ENCODE measurements around the gene ITPRIP. TPM values are rescaled to one million over a fixed set of nuclear protein-coding genes. Genes with fewer than 3 reads are reported as not detected.

The ITPRIP gene
- total and polyA plus RNA-seq, 8 donors = 1.8 to 7.1 (median 2.6) TPM

DNA sequence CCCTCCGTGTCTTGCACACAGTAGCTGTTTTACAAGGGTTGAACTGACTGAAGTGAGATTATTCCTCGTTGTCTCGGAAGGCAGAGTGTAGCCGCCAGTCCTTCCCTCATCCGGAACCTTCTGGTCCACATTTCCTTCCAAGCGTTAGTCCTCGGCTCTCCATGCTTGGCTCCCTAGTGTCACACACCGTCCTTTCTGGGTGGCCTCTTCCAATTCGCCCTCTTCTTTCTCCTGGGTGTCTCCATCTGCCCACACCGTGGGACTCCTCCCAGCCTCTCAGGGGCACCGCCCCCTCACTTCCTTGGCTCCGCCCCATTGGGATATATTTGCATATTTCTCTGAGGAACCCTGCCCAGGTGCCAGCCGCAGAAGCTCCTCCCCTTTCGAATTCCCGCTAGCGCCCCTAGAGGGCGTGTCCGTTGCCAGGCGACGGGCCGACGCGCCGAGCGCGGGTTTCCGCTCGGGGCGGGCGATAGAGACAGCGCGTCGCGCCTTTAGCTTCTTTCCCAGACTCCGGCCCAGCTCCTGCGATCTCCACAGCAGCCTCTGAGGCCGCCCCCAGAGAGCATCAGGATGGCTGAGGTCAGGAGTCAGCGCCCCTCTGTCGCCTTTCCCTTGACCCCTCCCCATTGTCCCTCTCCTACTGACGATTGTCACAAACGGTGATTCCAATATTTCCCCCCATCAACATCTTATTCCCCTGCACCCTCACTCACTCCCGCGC lies 15.2 kb upstream of the ITPRIP start, which contains the start of gene CFAP58:
Gene CFAP58, plus strand, starts transcription at position 509 of the 724 bp plus-strand sequence. Its CDS starts 65 bp downstream, at position 574.
- intact Hi-C loops (cut with DNase I) = no loop called here
- peak within 1 kb of the TSS in 3 of 4 donors; percentile 5 to 46 (median 27) for H3K4me3 ChIP-seq
- H3K9me3 ChIP-seq = no peaks in the 10 kb centered on the region
- ATAC-seq (peak; percentile 94 to 98 (median 94)), DNase-seq (peak; percentile 92 to 98 (median 96)), FAIRE-seq (no peak)
- 3% methylated on average over 43 of the region's 43 CpGs for WGBS, 2 donors
- peaks cover 0 to 12% (median 0%) of the 10 kb centered on the region in 3 donors for H3K4me1 ChIP-seq
- TF ChIP-seq, protein P1, sequence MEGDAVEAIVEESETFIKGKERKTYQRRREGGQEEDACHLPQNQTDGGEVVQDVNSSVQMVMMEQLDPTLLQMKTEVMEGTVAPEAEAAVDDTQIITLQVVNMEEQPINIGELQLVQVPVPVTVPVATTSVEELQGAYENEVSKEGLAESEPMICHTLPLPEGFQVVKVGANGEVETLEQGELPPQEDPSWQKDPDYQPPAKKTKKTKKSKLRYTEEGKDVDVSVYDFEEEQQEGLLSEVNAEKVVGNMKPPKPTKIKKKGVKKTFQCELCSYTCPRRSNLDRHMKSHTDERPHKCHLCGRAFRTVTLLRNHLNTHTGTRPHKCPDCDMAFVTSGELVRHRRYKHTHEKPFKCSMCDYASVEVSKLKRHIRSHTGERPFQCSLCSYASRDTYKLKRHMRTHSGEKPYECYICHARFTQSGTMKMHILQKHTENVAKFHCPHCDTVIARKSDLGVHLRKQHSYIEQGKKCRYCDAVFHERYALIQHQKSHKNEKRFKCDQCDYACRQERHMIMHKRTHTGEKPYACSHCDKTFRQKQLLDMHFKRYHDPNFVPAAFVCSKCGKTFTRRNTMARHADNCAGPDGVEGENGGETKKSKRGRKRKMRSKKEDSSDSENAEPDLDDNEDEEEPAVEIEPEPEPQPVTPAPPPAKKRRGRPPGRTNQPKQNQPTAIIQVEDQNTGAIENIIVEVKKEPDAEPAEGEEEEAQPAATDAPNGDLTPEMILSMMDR (IDR thresholded peaks at IDR 0.05) = peak; percentile 44 to 72 (median 65)
- no peak within 1 kb of the TSS for H3K27ac ChIP-seq
- H3K36me3 ChIP-seq = no peaks in the 10 kb centered on the region
- no peaks in the 10 kb centered on the region for H3K27me3 ChIP-seq

DNA sequence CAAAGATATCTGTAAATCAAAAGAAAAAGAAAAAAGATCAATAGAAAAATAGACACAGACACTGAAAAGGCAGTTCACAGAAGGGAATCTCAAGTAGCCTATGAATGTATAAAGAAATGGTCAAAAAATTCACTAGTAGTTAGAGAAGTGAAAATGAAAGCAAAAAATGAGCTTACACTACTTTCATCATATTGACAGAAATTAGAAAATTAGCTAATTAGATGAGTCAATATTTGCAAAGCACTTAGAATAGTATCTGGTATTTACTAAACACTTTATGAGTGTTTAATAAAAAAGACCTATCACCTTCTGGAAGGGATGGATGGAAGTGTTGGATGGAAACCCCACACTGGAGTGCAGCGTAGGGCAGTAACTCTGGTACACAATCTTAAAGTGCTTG lies 13.7 kb upstream of the ITPRIP start:
- no peak overlapping the region for H3K27ac ChIP-seq
- no peaks in the 10 kb centered on the region for H3K27me3 ChIP-seq
- no peak for ATAC-seq
- H3K4me1 ChIP-seq = peaks cover 0 to 12% (median 0%) of the 10 kb centered on the region in 3 donors
- 81 to 82% methylated on average over 1 of the region's 1 CpG for WGBS, 2 donors
- no peak overlapping the region for H3K4me3 ChIP-seq
- TF ChIP-seq, protein P1 (IDR thresholded peaks at IDR 0.05) = no peak
- DNase-seq = no peak
- intact Hi-C loops (cut with DNase I) = no loop called here
- no peaks in the 10 kb centered on the region for H3K9me3 ChIP-seq
- no peak for FAIRE-seq
- no peaks in the 10 kb centered on the region for H3K36me3 ChIP-seq

DNA sequence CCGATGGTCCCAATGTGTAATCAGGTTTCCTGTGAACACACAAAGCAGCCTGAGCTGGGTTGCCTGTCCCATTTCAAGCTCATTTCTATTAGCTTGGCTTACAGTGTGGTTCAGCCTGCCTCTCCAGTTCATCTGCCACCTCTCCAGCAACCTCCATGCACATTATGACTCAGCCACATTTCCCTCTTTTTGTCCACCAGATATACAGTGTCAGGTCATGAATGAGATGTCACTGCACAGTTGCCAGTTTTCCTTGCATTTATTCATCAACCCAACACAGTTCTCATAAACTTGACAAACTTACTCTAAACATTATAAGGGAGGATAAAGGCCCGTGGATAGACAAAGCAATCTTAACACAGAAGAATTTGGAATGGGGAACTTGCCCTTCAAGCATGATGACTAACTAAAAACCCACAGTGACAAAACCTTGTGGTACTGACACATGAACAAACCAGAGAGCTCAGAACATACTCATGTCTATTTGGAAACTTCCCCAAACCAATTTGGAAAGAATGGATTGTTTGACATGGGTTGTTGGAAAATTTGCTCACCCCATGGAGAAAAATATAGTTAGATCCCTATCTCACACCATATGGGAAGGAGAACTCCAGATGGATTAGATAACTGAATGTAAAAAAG lies 12.9 kb upstream of the ITPRIP start:
- H3K27ac ChIP-seq = peak overlapping the region in 1 of 4 donors; percentile 10
- 41 to 51% methylated on average over 2 of the region's 2 CpGs for WGBS, 2 donors

DNA sequence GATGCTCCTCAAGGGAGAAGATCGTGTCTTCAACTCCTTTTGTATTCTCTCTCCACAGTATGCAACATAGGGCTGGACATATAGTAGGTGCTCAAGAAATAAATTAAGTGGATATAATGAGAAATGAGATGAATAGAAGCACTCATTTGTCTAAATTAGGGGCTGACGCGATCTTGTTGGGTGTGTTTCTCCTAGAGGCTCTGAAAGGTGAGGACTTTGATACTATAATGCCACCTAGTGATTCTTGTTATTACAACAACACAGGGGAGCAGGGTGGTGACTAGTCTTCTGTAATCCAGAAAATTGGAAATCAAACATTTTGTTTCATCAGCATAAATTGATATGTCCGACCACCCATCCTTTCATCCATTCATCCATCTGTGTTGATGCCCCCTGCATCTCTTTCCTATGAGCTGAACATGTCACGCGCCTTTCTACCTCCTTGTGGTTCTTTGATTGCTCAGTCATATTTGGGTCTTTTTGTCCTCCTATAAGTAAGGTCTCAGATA lies 11.9 kb upstream of the ITPRIP start:
- H3K27ac ChIP-seq = peak overlapping the region in 1 of 4 donors; percentile 33
- peak; percentile 63 to 76 (median 72) for ATAC-seq
- TF ChIP-seq, protein P1 (IDR thresholded peaks at IDR 0.05) = peak in 3 of 4 donors; percentile 42 to 57 (median 48)
- H3K9me3 ChIP-seq = no peaks in the 10 kb centered on the region
- FAIRE-seq = peak; percentile 43
- intact Hi-C loops (cut with DNase I) = no loop called here
- H3K36me3 ChIP-seq = no peaks in the 10 kb centered on the region
- no peaks in the 10 kb centered on the region for H3K27me3 ChIP-seq
- H3K4me3 ChIP-seq = no peak overlapping the region
- DNase-seq = no peak
- H3K4me1 ChIP-seq = peaks cover 0 to 12% (median 0%) of the 10 kb centered on the region in 3 donors
- WGBS, 2 donors = 18 to 26% methylated on average over 6 of the region's 6 CpGs

More for the DNA sequence above, 12.9 kb upstream of the ITPRIP start:
- ATAC-seq (no peak), FAIRE-seq (no peak), DNase-seq (no peak)
- Histone ChIP-seq H3K9me3 (no peaks in the 10 kb centered on the region), H3K36me3 (no peaks in the 10 kb centered on the region), H3K4me1 (peaks cover 0 to 12% (median 0%) of the 10 kb centered on the region in 3 donors), H3K4me3 (no peak overlapping the region), H3K27me3 (no peaks in the 10 kb centered on the region)
- TF ChIP-seq, protein P1 (IDR thresholded peaks at IDR 0.05) = no peak
- intact Hi-C loops (cut with DNase I) = no loop called here
